Caco-2 (cell line): ENCODE data around the gene RIIAD1. TPM values are rescaled to one million over a fixed set of nuclear protein-coding genes. Genes with fewer than 3 reads are reported as not detected.
"Not testable (repeated sequence)": the region's sequence is repeated elsewhere in the genome, so short reads cannot be mapped to it uniquely, and the experiment has no call there.

Experiments used
- BruUV-seq: library from RNA; stranded (reverse); fragments of 400-500 nt; replicated peaks from 2 replicates; lab custom pipeline; 2021; lab: Mats Ljungman, UMichigan
- CTCF ChIA-PET: fragments of 300-600 bp; sonication (Branson Sonifier 250); formaldehyde crosslinking; loops from one replicate; lab custom pipeline; 2022; ENCODE audit warnings: antibody characterized with exemption; lab: Charles Lee
- POLR2A ChIA-PET: fragments of 300-600 bp; sonication (Branson Sonifier 250); formaldehyde crosslinking; loops from one replicate; lab custom pipeline; 2022; ENCODE audit warnings: antibody characterized with exemption; lab: Charles Lee
- DNase-seq, 2 experiments: peaks; one replicate each; pipeline versions ENCODE4 v3.0.0 to v3.0.0-alpha.2; 2020 to 2022
- H3K27me3 ChIP-seq: replicated peaks from 2 replicates; pipeline ENCODE4 v1.6.0; 2011; ENCODE audit warnings: low read length; ENCODE audit not compliant: control insufficient read depth, insufficient read depth
- H3K36me3 ChIP-seq: 2 replicates; pipeline ENCODE4 v1.5.1; 2011; ENCODE audit warnings: low read length; ENCODE audit not compliant: control insufficient read depth, insufficient read depth
- H3K4me1 ChIP-seq: fragments of 250-450 bp; sonication (Bioruptor Pico); 2 replicates; pipeline ENCODE4 v1.5.1; 2020; ENCODE audit warnings: mild to moderate bottlenecking
- H3K4me3 ChIP-seq: 2 replicates; pipeline ENCODE4 v1.5.1; 2011; ENCODE audit warnings: low read depth, mild to moderate bottlenecking, control low read depth, low read length
- H3K9me3 ChIP-seq: fragments of 250-450 bp; sonication (Bioruptor Pico); 2 replicates; pipeline ENCODE4 v1.5.1; 2020; ENCODE audit warnings: mild to moderate bottlenecking, moderate library complexity
- H3K27ac Mint-ChIP-seq: one replicate; pipeline ENCODE4 v1.8.0; 2022; ENCODE audit warnings: mixed read lengths; ENCODE audit not compliant: unreplicated experiment
- H3K27me3 Mint-ChIP-seq: one replicate; pipeline ENCODE4 v1.8.0; 2022; ENCODE audit warnings: mixed read lengths; ENCODE audit not compliant: insufficient read depth, unreplicated experiment
- H3K36me3 Mint-ChIP-seq: one replicate; pipeline ENCODE4 v1.8.0; 2022; ENCODE audit warnings: mild to moderate bottlenecking, mixed read lengths; ENCODE audit not compliant: insufficient read depth, unreplicated experiment
- H3K4me1 Mint-ChIP-seq: one replicate; pipeline ENCODE4 v1.8.0; 2022; ENCODE audit warnings: low read depth, mixed read lengths; ENCODE audit not compliant: unreplicated experiment
- H3K4me3 Mint-ChIP-seq: one replicate; pipeline ENCODE4 v1.8.0; 2022; ENCODE audit warnings: mild to moderate bottlenecking, moderate library complexity, mixed read lengths; ENCODE audit not compliant: unreplicated experiment
- H3K9me3 Mint-ChIP-seq: one replicate; pipeline ENCODE4 v1.8.0; 2022; ENCODE audit warnings: mixed read lengths; ENCODE audit not compliant: unreplicated experiment
- CTCF ChIP-seq, 2 experiments: fragments of 200-600 bp in 1 of 2; IDR thresholded peaks; 1 replicate in 1 of 2; 2 replicates in 1 of 2; pipeline versions ENCODE4 v1.5.1 to v1.8.0; 2011 to 2022; ENCODE audit warnings: antibody characterized with exemption in 1 of 2, control low read depth in 1 of 2, inconsistent platforms in 1 of 2, low read depth in 1 of 2, low read length in 1 of 2, mild to moderate bottlenecking in 1 of 2, moderate library complexity in 1 of 2; ENCODE audit not compliant: insufficient read depth in 1 of 2, severe bottlenecking in 1 of 2, unreplicated experiment in 1 of 2
- intact Hi-C: fragments of 100-400 bp; cut with micrococcal nuclease; formaldehyde crosslinking; loops from one replicate; pipeline ENCODE4 v1.10.0; 2022; ENCODE audit not compliant: unreplicated experiment
- total RNA-seq: library from RNA; stranded (reverse); gene quantifications from 2 replicates; pipeline ENCODE4 v1.2.3, GENCODE V29; 2022

The RIIAD1 gene
- total RNA-seq, 1 experiment from 2014 or later = 1.0 TPM

- H3K9me3 ChIP-seq, H3K27ac Mint-ChIP-seq, intact Hi-C loops, POLR2A ChIA-PET, H3K4me3 ChIP-seq, H3K27me3 ChIP-seq, H3K9me3 Mint-ChIP-seq, H3K27me3 Mint-ChIP-seq, H3K36me3 ChIP-seq, H3K4me3 Mint-ChIP-seq, CTCF ChIA-PET, DNase-seq, BruUV-seq, H3K36me3 Mint-ChIP-seq: not testable (repeated sequence)
- H3K4me1 Mint-ChIP-seq = peaks cover 20% of the 10 kb centered on the region
- H3K4me1 ChIP-seq = peaks cover 13% of the 10 kb centered on the region
Measured at GRCh38 chr1:151769270-151769669, 47.9 kb downstream of the RIIAD1 start.

- Histone ChIP-seq H3K4me3 (no peak overlapping the region), H3K9me3 (no peaks in the 10 kb centered on the region), H3K4me1 (peaks cover under 1% of the 10 kb centered on the region; the same call in 1 of the 2 replicates), H3K36me3 (no peaks in the 10 kb centered on the region; the same call in 1 of the 2 replicates), H3K27me3 (no peaks in the 10 kb centered on the region)
- DNase-seq = no peak
- Mint-ChIP-seq H3K4me1 (no peaks in the 10 kb centered on the region), H3K27ac (no peak overlapping the region), H3K9me3 (no peaks in the 10 kb centered on the region), H3K4me3 (no peak overlapping the region), H3K27me3 (no peaks in the 10 kb centered on the region), H3K36me3 (no peaks in the 10 kb centered on the region)
- BruUV-seq = TSS peak; percentile 38
- no peak for TF ChIP-seq CTCF (IDR thresholded peaks at IDR 0.05; ENCODE audit: insufficient read depth in 1 of 2, low read depth in 1 of 2, low read length in 1 of 2, severe bottlenecking in 1 of 2, unreplicated experiment in 1 of 2)
- intact Hi-C loops = no loop called here
- POLR2A ChIA-PET = no interaction called here
- CTCF ChIA-PET = no interaction called here
Measured at GRCh38 chr1:151773702-151774101, 52.4 kb downstream of the RIIAD1 start.

GRCh38 chr1:151774256-151774922 is 53.1 kb downstream of the RIIAD1 start:
- Histone ChIP-seq H3K4me3 (no peak overlapping the region), H3K27me3 (no peaks in the 10 kb centered on the region), H3K4me1 (no peaks in the 10 kb centered on the region), H3K9me3 (no peaks in the 10 kb centered on the region), H3K36me3 (no peaks in the 10 kb centered on the region; the same call in 1 of the 2 replicates)
- no TSS peak for BruUV-seq
- Mint-ChIP-seq H3K36me3 (no peaks in the 10 kb centered on the region), H3K4me3 (no peak overlapping the region), H3K4me1 (no peaks in the 10 kb centered on the region), H3K9me3 (no peaks in the 10 kb centered on the region), H3K27me3 (no peaks in the 10 kb centered on the region), H3K27ac (no peak overlapping the region)
- POLR2A ChIA-PET = interaction anchor here (0.7 kb wide), 1 partner anchor 11 kb away, joined by 3 read pairs; the partner anchor contains the start of gene MRPL9
- intact Hi-C loops = no loop called here
- no peak for TF ChIP-seq CTCF (IDR thresholded peaks at IDR 0.05; ENCODE audit: insufficient read depth in 1 of 2, low read depth in 1 of 2, low read length in 1 of 2, severe bottlenecking in 1 of 2, unreplicated experiment in 1 of 2)
- DNase-seq = no peak
- CTCF ChIA-PET = no interaction called here
